PC-3 (cell line): Measurements from ENCODE around the gene TGFB3. TPM values are rescaled to one million over a fixed set of nuclear protein-coding genes. Genes with fewer than 3 reads are reported as not detected.
A peak's percentile ranks its signal among the peaks of the same experiment; 100 is the strongest.

Experiments
- ATAC-seq: fragments of 200-7000 bp; cut with Tn5 transposase; 2 replicates; pipeline ENCODE4 v1.9.1; 2020; ENCODE audit warnings: mild to moderate bottlenecking, moderate library complexity
- BruUV-seq: library from RNA; stranded (reverse); fragments of 400-500 nt; replicated peaks from 2 replicates; lab custom pipeline; 2021; lab: Mats Ljungman, UMichigan
- CTCF ChIA-PET: fragments of 300-600 bp; sonication (Branson Sonifier 250); formaldehyde crosslinking; loops from one replicate; lab custom pipeline; 2022; ENCODE audit warnings: antibody characterized with exemption; lab: Charles Lee
- POLR2A ChIA-PET: fragments of 300-600 bp; sonication (Branson Sonifier 250); formaldehyde crosslinking; loops from one replicate; lab custom pipeline; 2022; ENCODE audit warnings: antibody characterized with exemption; ENCODE audit not compliant: unreplicated experiment; lab: Charles Lee
- DNase-seq: peaks from one replicate; pipeline ENCODE4 v3.0.0-alpha.2; 2015
- H2AFZ ChIP-seq: fragments of 300-600 bp; sonication (generic); 2 replicates; pipeline ENCODE4 v1.6.0; 2016; ENCODE audit warnings: antibody characterized with exemption, low read length
- H3F3A ChIP-seq: fragments of 300-600 bp; sonication (generic); one replicate; pipeline ENCODE4 v1.6.0; 2017; ENCODE audit warnings: antibody characterized with exemption, low read length, control low read depth, mild to moderate bottlenecking; ENCODE audit not compliant: unreplicated experiment
- H3K27ac ChIP-seq: fragments of 300-600 bp; sonication (generic); 2 replicates; pipeline ENCODE4 v1.5.1; 2016; ENCODE audit warnings: mild to moderate bottlenecking, low read length
- H3K27me3 ChIP-seq: fragments of 300-600 bp; sonication (generic); 2 replicates; pipeline ENCODE4 v1.6.1; 2016; ENCODE audit warnings: low read length, mixed read lengths
- H3K36me3 ChIP-seq: fragments of 300-600 bp; sonication (generic); 2 replicates; pipeline ENCODE4 v1.6.1; 2016; ENCODE audit warnings: low read depth, mixed run types, low read length, mixed read lengths
- H3K4me1 ChIP-seq: fragments of 300-600 bp; sonication (generic); 2 replicates; pipeline ENCODE4 v1.5.1; 2016; ENCODE audit warnings: low read length; ENCODE audit not compliant: insufficient read depth
- H3K4me2 ChIP-seq: fragments of 300-600 bp; sonication (generic); 2 replicates; pipeline ENCODE4 v1.6.0; 2016; ENCODE audit warnings: low read length
- H3K4me3 ChIP-seq: fragments of 300-600 bp; sonication (generic); 2 replicates; pipeline ENCODE4 v1.5.1; 2016; ENCODE audit warnings: mild to moderate bottlenecking, low read length, mixed read lengths
- H3K79me2 ChIP-seq: fragments of 300-600 bp; sonication (generic); 2 replicates; pipeline ENCODE4 v1.6.1; 2017; ENCODE audit warnings: low read length, mixed read lengths
- H3K9ac ChIP-seq: fragments of 300-600 bp; sonication (generic); 2 replicates; pipeline ENCODE4 v1.6.0; 2016; ENCODE audit warnings: mild to moderate bottlenecking, low read length
- H3K9me2 ChIP-seq: fragments of 300-600 bp; sonication (generic); replicated peaks from 2 replicates; pipeline ENCODE4 v1.6.1; 2016; ENCODE audit warnings: mixed run types, low read length, mixed read lengths
- H3K9me3 ChIP-seq: fragments of 300-600 bp; sonication (generic); 2 replicates; pipeline ENCODE4 v1.6.1; 2016; ENCODE audit warnings: low read length, mixed read lengths
- H4K20me1 ChIP-seq: fragments of 300-600 bp; sonication (generic); 2 replicates; pipeline ENCODE4 v1.6.1; 2016; ENCODE audit warnings: low read length, mixed read lengths
- EZH2 ChIP-seq: fragments of 300-600 bp; sonication (generic); IDR thresholded peaks from one replicate; pipeline ENCODE4 v1.6.1; 2017; ENCODE audit warnings: antibody characterized with exemption, mild to moderate bottlenecking, low read length; ENCODE audit not compliant: unreplicated experiment
- EZH2phosphoT487 ChIP-seq: fragments of 300-600 bp; sonication (generic); IDR thresholded peaks from 2 replicates; pipeline ENCODE4 v1.6.1; 2018; ENCODE audit warnings: mild to moderate bottlenecking, antibody characterized with exemption, low read length, borderline replicate concordance
- intact Hi-C: fragments of 100-400 bp; cut with micrococcal nuclease; formaldehyde crosslinking; loops from 2 replicates; pipeline ENCODE4 v1.9.0; 2023
- total RNA-seq: library from RNA; depleted of rRNA; stranded (reverse); fragments of >200 nt; gene quantifications from 2 replicates; pipeline ENCODE4 v1.2.3, GENCODE V29; 2014
- TF ChIP-seq, protein P1 (sequence below): fragments of 300-600 bp; sonication (generic); conservative IDR thresholded peaks from 2 replicates; pipeline ENCODE4 v1.5.1; 2017; ENCODE audit warnings: antibody characterized with exemption, low read depth, mild to moderate bottlenecking, low read length

Gene TGFB3
- total RNA-seq, 1 experiment from 2014 or later: 10.2 TPM

DNA sequence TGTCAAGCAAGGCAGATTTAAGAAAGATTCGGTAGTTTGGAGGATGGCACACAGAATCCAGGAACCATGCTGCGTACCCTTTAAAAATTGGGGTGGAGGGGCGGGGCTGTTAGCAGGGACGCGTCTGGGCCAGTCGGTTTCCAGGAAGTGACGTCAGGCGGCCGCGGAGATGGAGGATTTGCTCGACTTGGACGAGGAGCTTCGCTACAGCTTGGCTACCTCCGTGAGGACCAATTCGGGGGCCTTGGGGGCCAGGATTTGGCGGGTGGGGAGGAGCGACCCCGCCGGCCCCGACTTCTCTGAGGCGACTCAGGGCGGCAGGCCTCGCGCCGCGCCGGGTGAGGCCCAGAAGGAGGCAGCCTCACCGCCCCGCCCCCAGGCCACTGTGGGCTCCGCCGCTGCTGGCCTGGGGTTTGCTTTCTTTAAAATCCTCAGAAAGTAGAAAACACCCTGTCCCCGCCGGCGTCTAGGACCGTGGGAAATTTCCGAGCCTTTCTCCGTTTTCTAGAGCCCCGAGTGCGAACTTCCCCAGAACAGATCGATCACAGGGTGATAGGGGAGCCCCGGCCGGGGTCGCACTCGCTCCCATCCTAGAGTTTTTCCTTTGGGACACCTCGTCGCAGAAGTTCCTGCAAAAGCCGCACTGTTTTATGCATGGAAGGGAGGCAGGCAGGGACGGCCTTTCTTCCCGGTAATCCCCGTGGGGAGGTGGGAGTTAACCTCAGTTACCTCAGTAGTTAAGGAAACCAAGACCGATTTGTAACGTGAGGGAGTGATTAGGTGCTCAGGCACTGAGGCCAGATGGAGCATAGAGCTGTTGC lies 4.0 kb upstream of the TGFB3 start, which contains the start of gene IFT43:
IFT43 (plus strand) TSS at position 146 of the 821 bp plus-strand sequence; CDS start at position 170, 24 bp downstream.
- H3K36me3 ChIP-seq: no peaks in the 10 kb centered on the region
- ChIA-PET POLR2A (interaction anchor here (0.5 kb wide), 1 partner anchor 69 kb away, joined by 3 read pairs; no protein-coding TSS in a partner anchor), CTCF (interaction anchor here (0.6 to 1.8 kb wide), 4 partner anchors 79 to 277 kb away, joined by 3 to 5 read pairs (median 4); no protein-coding TSS in a partner anchor)
- H3K4me2 ChIP-seq: peak within 1 kb of the TSS; percentile 96
- peak within 1 kb of the TSS; percentile 15; the same call in 1 of the 2 replicates for H3K27ac ChIP-seq
- peak; percentile 72 for DNase-seq
- H3K4me3 ChIP-seq: peak within 1 kb of the TSS; percentile 96
- peaks cover 35% of the 10 kb centered on the region for H3K4me1 ChIP-seq
- peaks cover 9% of the 10 kb centered on the region; the same call in 1 of the 2 replicates for H3K79me2 ChIP-seq
- H3K27me3 ChIP-seq: no peaks in the 10 kb centered on the region
- peak within 1 kb of the TSS; percentile 89 for H2AFZ ChIP-seq
- H3K9me3 ChIP-seq: no peaks in the 10 kb centered on the region
- no TSS peak for BruUV-seq
- no peaks in the 10 kb centered on the region for H4K20me1 ChIP-seq
- intact Hi-C loops: loop anchor here (5.0 kb wide), 1 partner anchor 401 kb away; no protein-coding TSS in a partner anchor
- no peaks in the 10 kb centered on the region for H3F3A ChIP-seq
- H3K9me2 ChIP-seq: no peaks in the 10 kb centered on the region
- TF ChIP-seq, protein P1, sequence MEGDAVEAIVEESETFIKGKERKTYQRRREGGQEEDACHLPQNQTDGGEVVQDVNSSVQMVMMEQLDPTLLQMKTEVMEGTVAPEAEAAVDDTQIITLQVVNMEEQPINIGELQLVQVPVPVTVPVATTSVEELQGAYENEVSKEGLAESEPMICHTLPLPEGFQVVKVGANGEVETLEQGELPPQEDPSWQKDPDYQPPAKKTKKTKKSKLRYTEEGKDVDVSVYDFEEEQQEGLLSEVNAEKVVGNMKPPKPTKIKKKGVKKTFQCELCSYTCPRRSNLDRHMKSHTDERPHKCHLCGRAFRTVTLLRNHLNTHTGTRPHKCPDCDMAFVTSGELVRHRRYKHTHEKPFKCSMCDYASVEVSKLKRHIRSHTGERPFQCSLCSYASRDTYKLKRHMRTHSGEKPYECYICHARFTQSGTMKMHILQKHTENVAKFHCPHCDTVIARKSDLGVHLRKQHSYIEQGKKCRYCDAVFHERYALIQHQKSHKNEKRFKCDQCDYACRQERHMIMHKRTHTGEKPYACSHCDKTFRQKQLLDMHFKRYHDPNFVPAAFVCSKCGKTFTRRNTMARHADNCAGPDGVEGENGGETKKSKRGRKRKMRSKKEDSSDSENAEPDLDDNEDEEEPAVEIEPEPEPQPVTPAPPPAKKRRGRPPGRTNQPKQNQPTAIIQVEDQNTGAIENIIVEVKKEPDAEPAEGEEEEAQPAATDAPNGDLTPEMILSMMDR: no peak
- TF ChIP-seq EZH2: no peak
- TF ChIP-seq EZH2phosphoT487: no peak
- H3K9ac ChIP-seq: peak within 1 kb of the TSS; percentile 85
- ATAC-seq: peak; percentile 54

DNA sequence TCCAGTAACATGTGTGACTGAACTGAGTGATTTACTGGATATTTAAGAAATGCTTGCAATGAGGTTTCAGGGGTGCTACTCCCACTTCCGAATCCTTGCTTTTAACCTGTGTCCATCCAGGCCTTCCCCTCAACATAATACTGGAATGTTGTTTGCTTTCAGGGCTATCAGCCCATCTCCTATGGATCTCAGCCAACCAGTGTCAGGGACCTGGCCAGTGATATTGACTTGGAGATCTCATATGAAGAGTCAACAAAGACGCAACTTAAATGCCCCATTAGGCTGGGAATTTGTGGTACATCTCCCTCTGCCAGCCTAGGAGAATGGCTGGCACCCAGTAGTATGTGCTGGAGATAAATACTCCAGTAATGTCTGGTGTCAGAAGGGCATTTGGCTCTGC lies 2.9 kb upstream of the TGFB3 start:
- ChIA-PET POLR2A (no interaction called here), CTCF (interaction anchor here (1.3 kb wide), 1 partner anchor 190 kb away, joined by 5 read pairs; no protein-coding TSS in a partner anchor)
- Histone ChIP-seq H3K4me3 (no peak overlapping the region), H3K27ac (no peak overlapping the region), H3K9me2 (no peaks in the 10 kb centered on the region), H2AFZ (0 out of 2 replicates have a peak overlapping the region, but pooled peaks have one; percentile 89), H3F3A (no peaks in the 10 kb centered on the region), H4K20me1 (no peaks in the 10 kb centered on the region), H3K79me2 (peaks cover 18% of the 10 kb centered on the region; the same call in 1 of the 2 replicates), H3K36me3 (no peaks in the 10 kb centered on the region), H3K9ac (no peak overlapping the region), H3K4me1 (peaks cover 45% of the 10 kb centered on the region), H3K9me3 (no peaks in the 10 kb centered on the region), H3K4me2 (0 out of 2 replicates have a peak overlapping the region, but pooled peaks have one; percentile 96), H3K27me3 (no peaks in the 10 kb centered on the region)
- no peak for TF ChIP-seq EZH2
- intact Hi-C loops: loop anchor here (5.0 kb wide), 1 partner anchor 403 kb away; no protein-coding TSS in a partner anchor
- BruUV-seq: no TSS peak
- no peak for ATAC-seq
- peak; percentile 23 for DNase-seq

- Histone ChIP-seq H3K9me3 (no peaks in the 10 kb centered on the region), H3K4me3 (peak overlapping the region; percentile 96), H3K27me3 (no peaks in the 10 kb centered on the region), H3K9ac (no peak overlapping the region), H3K27ac (no peak overlapping the region), H3K9me2 (no peaks in the 10 kb centered on the region), H3F3A (no peaks in the 10 kb centered on the region), H3K4me2 (peak overlapping the region; percentile 80), H2AFZ (peak overlapping the region; percentile 57), H3K79me2 (peaks cover 24% of the 10 kb centered on the region; the same call in 1 of the 2 replicates), H3K36me3 (no peaks in the 10 kb centered on the region), H3K4me1 (peaks cover 39% of the 10 kb centered on the region), H4K20me1 (no peaks in the 10 kb centered on the region)
- CTCF ChIA-PET: interaction anchor here (0.5 to 1.7 kb wide), 13 partner anchors 76 to 1100 kb away, joined by 3 to 42 read pairs (median 6); partner anchors contain the start of gene FLVCR2
- TF ChIP-seq, protein P1: no peak
- no peak for TF ChIP-seq EZH2phosphoT487
- no peak for TF ChIP-seq EZH2
- intact Hi-C loops: loop anchor here (2.0 kb wide), 2 partner anchors 150 to 406 kb away; no protein-coding TSS in a partner anchor
- POLR2A ChIA-PET: interaction anchor here (0.6 kb wide), 1 partner anchor 77 kb away, joined by 5 read pairs; no protein-coding TSS in a partner anchor
- BruUV-seq: no TSS peak
- ATAC-seq (no peak), DNase-seq (no peak)
Observed at GRCh38 chr14:75983019-75983358, 1.2 kb upstream of the TGFB3 start.
